NAMALWA (cell line): ENCODE results near the gene LDHB.
A peak's percentile ranks its signal among the peaks of the same experiment; 100 is the strongest.
"Not testable (repeated sequence)": the region's sequence is repeated elsewhere in the genome, so short reads cannot be mapped to it uniquely, and the experiment has no call there.

Source experiments
- DNase-seq: peaks from one replicate; pipeline ENCODE4 v3.0.0-alpha.2; 2015; ENCODE audit warnings: low spot score

Gene LDHB

GRCh38 chr12:21661396-21662093 lies 3.9 kb upstream of the LDHB start:
- DNase-seq: not testable (repeated sequence)

- peak; percentile 51 for DNase-seq
Observed at GRCh38 chr12:21659383-21659782, 1.7 kb upstream of the LDHB start.

- DNase-seq: peak; percentile 71
Observed at GRCh38 chr12:21656905-21657325, 727 bp downstream of the LDHB start.

GRCh38 chr12:21655591-21655990 lies 2.1 kb downstream of the LDHB start:
- no peak for DNase-seq

GRCh38 chr12:21651821-21652220 lies 5.8 kb downstream of the LDHB start:
- DNase-seq: no peak

- no peak for DNase-seq
Observed at GRCh38 chr12:21650997-21651396, 6.6 kb downstream of the LDHB start.

- DNase-seq: no peak
Observed at GRCh38 chr12:21649034-21649433, 8.6 kb downstream of the LDHB start.

- no peak for DNase-seq
Observed at GRCh38 chr12:21648378-21648777, 9.3 kb downstream of the LDHB start.

- DNase-seq: no peak
Observed at GRCh38 chr12:21647179-21647578, 10.5 kb downstream of the LDHB start.

- not testable (repeated sequence) for DNase-seq
Observed at GRCh38 chr12:21645041-21645500, 12.6 kb downstream of the LDHB start.

GRCh38 chr12:21644516-21644915 lies 13.1 kb downstream of the LDHB start:
- DNase-seq: no peak

GRCh38 chr12:21643758-21644157 lies 13.9 kb downstream of the LDHB start:
- no peak for DNase-seq

GRCh38 chr12:21642707-21643389 lies 14.8 kb downstream of the LDHB start:
- DNase-seq: no peak

GRCh38 chr12:21638054-21638891 lies 19.4 kb downstream of the LDHB start:
- DNase-seq: no peak

- DNase-seq: no peak
Observed at GRCh38 chr12:21634245-21634644, 23.4 kb downstream of the LDHB start.

GRCh38 chr12:21631367-21631766 lies 26.3 kb downstream of the LDHB start:
- DNase-seq: no peak

GRCh38 chr12:21627924-21628323 lies 29.7 kb downstream of the LDHB start:
- DNase-seq: no peak

- no peak for DNase-seq
Observed at GRCh38 chr12:21618566-21618965, 39.1 kb downstream of the LDHB start.

- no peak for DNase-seq
Observed at GRCh38 chr12:21617030-21617429, 40.6 kb downstream of the LDHB start.

GRCh38 chr12:21615431-21615830 lies 42.2 kb downstream of the LDHB start:
- DNase-seq: no peak

- DNase-seq: no peak
Observed at GRCh38 chr12:21614506-21614905, 43.1 kb downstream of the LDHB start.

- no peak for DNase-seq
Observed at GRCh38 chr12:21613931-21614330, 43.7 kb downstream of the LDHB start.

- no peak for DNase-seq
Observed at GRCh38 chr12:21608196-21608595, 49.4 kb downstream of the LDHB start.
